Stimulated activated CD4-positive, alpha-beta T cell treated with anti-CD3 and anti-CD28 coated beads, Interleukin-4, amount 100 ng/mL, for 24 hours (primary cell): ENCODE measurements around the gene ICE2.
"Not testable (repeated sequence)": the region's sequence is repeated elsewhere in the genome, so short reads cannot be mapped to it uniquely, and the experiment has no call there.

Source experiments
- DNase-seq: peaks from one replicate; pipeline ENCODE4 v3.0.0-alpha.2; 2020

ICE2 gene

GRCh38 chr15:60405399-60405798 lies 73.5 kb downstream of the ICE2 start:
- no peak for DNase-seq

GRCh38 chr15:60404351-60404750 lies 74.6 kb downstream of the ICE2 start:
- not testable (repeated sequence) for DNase-seq

- DNase-seq = no peak
Measured at GRCh38 chr15:60400944-60401343, 78.0 kb downstream of the ICE2 start.

GRCh38 chr15:60399931-60400330 lies 79.0 kb downstream of the ICE2 start:
- DNase-seq = no peak

- DNase-seq = no peak
Measured at GRCh38 chr15:60399246-60399915, 79.6 kb downstream of the ICE2 start.

- DNase-seq = peak; percentile 81
Measured at GRCh38 chr15:60397772-60398445, 81.0 kb downstream of the ICE2 start, which contains the start of gene ANXA2. ANXA2 (minus strand) TSS chr15:60397986; CDS start chr15:60386075, 11,911 bp downstream.

GRCh38 chr15:60396958-60397771 lies 81.8 kb downstream of the ICE2 start:
- DNase-seq = peak; percentile 60

- no peak for DNase-seq
Measured at GRCh38 chr15:60396560-60396957, 82.4 kb downstream of the ICE2 start.

GRCh38 chr15:60396100-60396499 lies 82.8 kb downstream of the ICE2 start:
- no peak for DNase-seq

- DNase-seq = no peak
Measured at GRCh38 chr15:60395276-60396011, 83.5 kb downstream of the ICE2 start.

- DNase-seq = no peak
Measured at GRCh38 chr15:60394689-60395097, 84.2 kb downstream of the ICE2 start.

- DNase-seq = no peak
Measured at GRCh38 chr15:60392986-60393790, 85.8 kb downstream of the ICE2 start.

- peak; percentile 59 for DNase-seq
Measured at GRCh38 chr15:60392601-60392985, 86.3 kb downstream of the ICE2 start.

GRCh38 chr15:60391722-60392315 lies 87.1 kb downstream of the ICE2 start:
- no peak for DNase-seq

- DNase-seq = no peak
Measured at GRCh38 chr15:60390871-60391501, 88.0 kb downstream of the ICE2 start.

GRCh38 chr15:60390231-60390630 lies 88.7 kb downstream of the ICE2 start:
- no peak for DNase-seq

GRCh38 chr15:60389261-60390077 lies 89.5 kb downstream of the ICE2 start:
- peak; percentile 44 for DNase-seq

- DNase-seq = no peak
Measured at GRCh38 chr15:60387321-60387720, 91.6 kb downstream of the ICE2 start.

- DNase-seq = no peak
Measured at GRCh38 chr15:60386615-60387014, 92.3 kb downstream of the ICE2 start.
